ENCODE measurements around the gene LRRK2. TPM values are rescaled to one million over a fixed set of nuclear protein-coding genes. Genes with fewer than 3 reads are reported as not detected.
"Not testable (repeated sequence)": the region's sequence is repeated elsewhere in the genome, so short reads cannot be mapped to it uniquely, and the experiment has no call there.

LRRK2 gene
- total RNA-seq, 3 donors from 2014 or later, result 11.1 to 30.9 (median 13.5) TPM

- Histone ChIP-seq H3K4me3 (no peak overlapping the region), H3K36me3 (no peaks in the 10 kb centered on the region), H3K4me1 (no peaks in the 10 kb centered on the region), H3K27ac (no peak overlapping the region), H3K27me3 (no peaks in the 10 kb centered on the region), H3K9me3 (peaks cover 0 to 6% of the 10 kb centered on the region in 2 donors)
- DNase-seq (ENCODE audit: low spot score in 2 of 2), result no peak
- intact Hi-C loops (cut with DNase I; ENCODE audit: low total_unique reads), result no loop called here
- no peak for TF ChIP-seq POLR2A (IDR thresholded peaks at IDR 0.05)
- TF ChIP-seq, protein P1, sequence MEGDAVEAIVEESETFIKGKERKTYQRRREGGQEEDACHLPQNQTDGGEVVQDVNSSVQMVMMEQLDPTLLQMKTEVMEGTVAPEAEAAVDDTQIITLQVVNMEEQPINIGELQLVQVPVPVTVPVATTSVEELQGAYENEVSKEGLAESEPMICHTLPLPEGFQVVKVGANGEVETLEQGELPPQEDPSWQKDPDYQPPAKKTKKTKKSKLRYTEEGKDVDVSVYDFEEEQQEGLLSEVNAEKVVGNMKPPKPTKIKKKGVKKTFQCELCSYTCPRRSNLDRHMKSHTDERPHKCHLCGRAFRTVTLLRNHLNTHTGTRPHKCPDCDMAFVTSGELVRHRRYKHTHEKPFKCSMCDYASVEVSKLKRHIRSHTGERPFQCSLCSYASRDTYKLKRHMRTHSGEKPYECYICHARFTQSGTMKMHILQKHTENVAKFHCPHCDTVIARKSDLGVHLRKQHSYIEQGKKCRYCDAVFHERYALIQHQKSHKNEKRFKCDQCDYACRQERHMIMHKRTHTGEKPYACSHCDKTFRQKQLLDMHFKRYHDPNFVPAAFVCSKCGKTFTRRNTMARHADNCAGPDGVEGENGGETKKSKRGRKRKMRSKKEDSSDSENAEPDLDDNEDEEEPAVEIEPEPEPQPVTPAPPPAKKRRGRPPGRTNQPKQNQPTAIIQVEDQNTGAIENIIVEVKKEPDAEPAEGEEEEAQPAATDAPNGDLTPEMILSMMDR (IDR thresholded peaks at IDR 0.05), result no peak
- no peak for TF ChIP-seq POLR2AphosphoS5 (IDR thresholded peaks at IDR 0.05)
Measured at GRCh38 chr12:40375076-40375475, 150.3 kb downstream of the LRRK2 start.

DNA sequence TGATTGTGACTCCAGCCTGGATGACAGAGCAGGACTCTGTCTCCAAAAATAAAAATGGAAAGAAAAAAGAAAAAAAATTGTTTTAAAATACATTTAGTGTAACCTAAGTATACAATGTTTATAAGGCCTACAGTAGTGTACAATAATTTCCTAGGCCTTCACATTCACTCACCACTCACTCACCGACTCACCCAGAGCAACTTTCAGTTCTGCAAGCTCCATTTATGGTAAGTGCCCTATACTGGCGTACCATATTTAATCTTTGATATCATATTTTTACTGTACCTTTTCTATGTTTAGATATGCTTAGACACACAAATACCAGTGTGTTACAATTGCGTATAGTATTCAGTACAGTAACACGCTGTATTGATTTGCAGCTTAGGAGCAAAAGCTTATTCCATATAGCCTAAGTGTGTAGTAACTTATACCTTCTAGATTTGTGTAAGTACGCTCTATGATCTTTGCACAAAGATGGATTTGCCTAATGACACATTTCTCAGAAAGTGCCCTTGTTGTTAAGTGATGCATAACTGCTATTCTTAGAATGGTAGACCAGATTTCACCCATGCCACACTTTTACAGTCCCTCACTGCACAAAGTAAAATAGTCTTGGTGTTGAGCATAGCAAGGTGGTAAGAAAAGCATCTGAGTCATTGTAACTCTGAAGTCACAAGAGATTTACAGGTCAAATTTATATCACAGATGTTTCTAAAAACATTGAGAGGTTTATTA, 151.9 kb downstream of the LRRK2 start:
- TF ChIP-seq POLR2AphosphoS5 (IDR thresholded peaks at IDR 0.05) (no peak), POLR2A (IDR thresholded peaks at IDR 0.05) (no peak)
- TF ChIP-seq, protein P1 (IDR thresholded peaks at IDR 0.05), result no peak
- Histone ChIP-seq H3K27me3 (no peaks in the 10 kb centered on the region), H3K4me3 (no peak overlapping the region), H3K27ac (no peak overlapping the region), H3K9me3 (peaks cover 0 to 6% of the 10 kb centered on the region in 2 donors), H3K4me1 (no peaks in the 10 kb centered on the region), H3K36me3 (no peaks in the 10 kb centered on the region)
- intact Hi-C loops (cut with DNase I; ENCODE audit: low total_unique reads), result no loop called here
- DNase-seq (ENCODE audit: low spot score in 2 of 2), result no peak

- Histone ChIP-seq H3K4me3 (no peak overlapping the region), H3K27me3 (no peaks in the 10 kb centered on the region), H3K36me3 (no peaks in the 10 kb centered on the region), H3K4me1 (no peaks in the 10 kb centered on the region), H3K27ac (no peak overlapping the region), H3K9me3 (peaks cover 0 to 6% of the 10 kb centered on the region in 2 donors)
- TF ChIP-seq POLR2AphosphoS5 (IDR thresholded peaks at IDR 0.05) (no peak), POLR2A (IDR thresholded peaks at IDR 0.05) (no peak)
- TF ChIP-seq, protein P1 (IDR thresholded peaks at IDR 0.05), result no peak
- intact Hi-C loops (cut with DNase I; ENCODE audit: low total_unique reads), result no loop called here
- DNase-seq (ENCODE audit: low spot score in 2 of 2), result no peak
Measured at GRCh38 chr12:40378691-40379090, 153.9 kb downstream of the LRRK2 start.

- H3K36me3 ChIP-seq, result no peaks in the 10 kb centered on the region
- no peak overlapping the region for H3K27ac ChIP-seq
- H3K4me1 ChIP-seq, result no peaks in the 10 kb centered on the region
- H3K4me3 ChIP-seq, result no peak overlapping the region
- H3K27me3 ChIP-seq, result no peaks in the 10 kb centered on the region
- DNase-seq (ENCODE audit: low spot score in 2 of 2), result no peak
- peaks cover 0 to 6% of the 10 kb centered on the region in 2 donors for H3K9me3 ChIP-seq
- no peak for TF ChIP-seq POLR2A (IDR thresholded peaks at IDR 0.05)
- TF ChIP-seq POLR2AphosphoS5 (IDR thresholded peaks at IDR 0.05), result no peak
- TF ChIP-seq, protein P1 (IDR thresholded peaks at IDR 0.05), result no peak
- intact Hi-C loops (cut with DNase I; ENCODE audit: low total_unique reads), result no loop called here
Measured at GRCh38 chr12:40382217-40382616, 157.4 kb downstream of the LRRK2 start.

DNA sequence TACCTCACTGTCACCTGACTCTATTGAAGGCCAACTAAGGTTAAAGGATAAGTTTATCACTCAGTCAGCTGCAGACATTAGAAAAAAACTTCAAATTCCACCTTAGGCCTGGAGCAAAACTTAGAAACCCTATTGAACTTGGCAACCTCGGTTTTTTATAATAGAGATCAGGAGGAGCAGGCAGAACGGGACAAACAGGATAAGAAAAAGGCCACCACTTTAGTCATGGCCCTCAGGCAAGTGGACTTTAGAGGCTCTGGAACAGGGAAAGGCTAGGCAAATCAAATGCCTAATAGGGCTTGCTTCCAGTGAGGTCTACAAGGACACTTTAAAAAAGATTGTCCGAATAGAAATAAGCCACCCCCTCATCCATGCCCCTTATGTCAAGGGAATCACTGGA, 162.5 kb downstream of the LRRK2 start:
- intact Hi-C loops (cut with DNase I; ENCODE audit: low total_unique reads); H3K36me3 ChIP-seq; H3K4me3 ChIP-seq; H3K4me1 ChIP-seq; H3K27ac ChIP-seq; H3K27me3 ChIP-seq; H3K9me3 ChIP-seq: not testable (repeated sequence)
- peak in 1 of 2 donors; percentile 29 for DNase-seq (ENCODE audit: low spot score in 2 of 2)
